ENCODE data around the gene SNX19. TPM values are rescaled to one million over a fixed set of nuclear protein-coding genes. Genes with fewer than 3 reads are reported as not detected.
"Not testable (repeated sequence)": the region's sequence is repeated elsewhere in the genome, so short reads cannot be mapped to it uniquely, and the experiment has no call there.

Gene SNX19, protein sequence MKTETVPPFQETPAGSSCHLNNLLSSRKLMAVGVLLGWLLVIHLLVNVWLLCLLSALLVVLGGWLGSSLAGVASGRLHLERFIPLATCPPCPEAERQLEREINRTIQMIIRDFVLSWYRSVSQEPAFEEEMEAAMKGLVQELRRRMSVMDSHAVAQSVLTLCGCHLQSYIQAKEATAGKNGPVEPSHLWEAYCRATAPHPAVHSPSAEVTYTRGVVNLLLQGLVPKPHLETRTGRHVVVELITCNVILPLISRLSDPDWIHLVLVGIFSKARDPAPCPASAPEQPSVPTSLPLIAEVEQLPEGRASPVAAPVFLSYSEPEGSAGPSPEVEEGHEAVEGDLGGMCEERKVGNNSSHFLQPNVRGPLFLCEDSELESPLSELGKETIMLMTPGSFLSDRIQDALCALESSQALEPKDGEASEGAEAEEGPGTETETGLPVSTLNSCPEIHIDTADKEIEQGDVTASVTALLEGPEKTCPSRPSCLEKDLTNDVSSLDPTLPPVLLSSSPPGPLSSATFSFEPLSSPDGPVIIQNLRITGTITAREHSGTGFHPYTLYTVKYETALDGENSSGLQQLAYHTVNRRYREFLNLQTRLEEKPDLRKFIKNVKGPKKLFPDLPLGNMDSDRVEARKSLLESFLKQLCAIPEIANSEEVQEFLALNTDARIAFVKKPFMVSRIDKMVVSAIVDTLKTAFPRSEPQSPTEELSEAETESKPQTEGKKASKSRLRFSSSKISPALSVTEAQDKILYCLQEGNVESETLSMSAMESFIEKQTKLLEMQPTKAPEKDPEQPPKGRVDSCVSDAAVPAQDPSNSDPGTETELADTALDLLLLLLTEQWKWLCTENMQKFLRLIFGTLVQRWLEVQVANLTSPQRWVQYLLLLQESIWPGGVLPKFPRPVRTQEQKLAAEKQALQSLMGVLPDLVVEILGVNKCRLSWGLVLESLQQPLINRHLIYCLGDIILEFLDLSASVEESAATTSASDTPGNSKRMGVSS
- 42.4 TPM for polyA plus RNA-seq (2013, experiment 1 of 2; ENCODE audit: insufficient read length)
- polyA plus RNA-seq (2013, experiment 2 of 2; ENCODE audit: insufficient read length): 47.3 TPM

DNA sequence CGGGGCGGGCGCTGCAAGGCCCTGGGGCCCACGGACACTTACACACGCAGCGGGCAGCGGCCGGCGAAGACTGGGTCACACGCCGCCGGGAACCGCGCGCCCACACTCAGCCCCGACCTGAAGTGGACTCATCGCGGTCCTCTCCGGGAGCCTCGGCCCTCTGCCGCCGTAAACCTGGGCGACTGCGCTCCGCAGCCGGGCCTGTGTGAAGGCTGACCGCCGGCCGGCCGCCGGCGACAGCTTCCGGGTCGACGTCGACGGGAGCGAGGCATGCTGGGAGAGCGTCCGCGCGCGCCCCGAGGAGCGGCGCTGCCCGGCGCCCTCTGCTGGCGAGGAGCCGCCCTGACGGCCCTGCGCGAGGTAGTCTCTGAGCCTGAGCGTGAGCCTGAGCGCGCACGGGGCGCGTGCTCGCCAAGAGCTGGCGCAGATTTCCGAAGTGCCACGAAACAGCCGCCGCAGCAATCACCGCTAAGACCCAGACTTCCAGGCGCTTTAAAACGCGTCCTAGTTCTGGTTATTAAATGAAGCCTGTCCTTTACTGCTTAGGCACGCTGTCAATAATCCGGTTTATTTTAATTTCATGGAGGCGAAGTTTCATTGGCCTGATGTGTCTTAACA is at the start of gene SNX19:
Gene SNX19, minus strand, starts transcription at position 242 of the 618 bp plus-strand sequence. CDS start 540 bp downstream, outside the sequence.
- peak; percentile 92 for DNase-seq

DNA sequence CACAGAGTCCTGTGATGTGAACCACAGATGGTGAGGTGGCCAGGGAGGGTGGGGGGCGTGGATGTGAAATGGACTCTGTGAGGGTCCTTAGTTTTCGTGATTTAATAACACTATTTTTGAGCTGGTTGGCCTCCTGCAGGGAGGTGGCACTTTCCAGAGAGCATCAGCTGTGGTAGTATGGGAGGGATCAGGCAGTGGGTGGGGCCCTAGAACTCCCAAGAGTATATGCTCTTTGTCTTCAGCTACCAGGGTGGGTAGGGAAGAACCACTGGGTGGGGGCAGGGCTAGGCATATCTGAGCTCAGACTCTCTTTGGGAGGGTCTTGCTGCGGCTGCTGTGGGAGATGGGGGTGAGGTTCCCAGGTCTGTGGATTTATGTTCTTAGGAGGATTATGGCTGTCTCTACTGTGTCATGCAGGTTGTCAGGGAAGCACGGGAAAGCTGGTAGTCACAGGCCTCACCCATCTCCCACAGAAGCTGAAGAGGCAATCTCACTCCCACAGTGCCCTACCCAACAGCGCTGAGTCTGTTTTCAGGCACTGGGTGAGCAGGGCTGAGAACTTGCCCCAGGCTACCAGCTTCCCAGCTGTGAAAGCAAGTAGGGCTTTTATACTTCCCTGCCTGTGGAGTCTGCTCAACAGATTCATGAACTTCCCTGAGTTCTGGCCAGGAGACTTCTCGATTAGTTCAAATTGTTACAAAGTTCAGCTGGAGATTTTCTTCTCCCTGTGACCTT is 47.9 kb upstream of the SNX19 start:
- DNase-seq: no peak

DNA sequence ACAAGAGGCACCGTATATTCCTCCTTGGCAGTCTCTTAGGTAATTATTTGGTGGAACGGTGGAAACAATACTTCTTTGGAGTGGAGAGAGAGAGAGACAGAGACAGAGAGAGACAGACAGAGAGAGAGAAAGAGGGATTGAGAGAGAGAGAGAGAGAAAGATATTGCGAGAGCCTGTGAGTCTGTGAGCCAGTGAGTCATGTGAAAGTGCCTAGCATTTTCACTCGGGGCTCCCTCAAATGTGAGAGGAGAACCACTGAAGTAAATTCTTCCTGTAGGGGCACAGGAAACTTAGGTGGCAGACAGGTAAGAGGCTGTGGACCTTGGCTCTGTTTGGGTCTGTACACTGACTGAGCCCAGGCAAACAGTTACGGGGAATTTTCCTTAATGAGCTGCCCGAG is 31.6 kb upstream of the SNX19 start:
- DNase-seq: no peak

DNA sequence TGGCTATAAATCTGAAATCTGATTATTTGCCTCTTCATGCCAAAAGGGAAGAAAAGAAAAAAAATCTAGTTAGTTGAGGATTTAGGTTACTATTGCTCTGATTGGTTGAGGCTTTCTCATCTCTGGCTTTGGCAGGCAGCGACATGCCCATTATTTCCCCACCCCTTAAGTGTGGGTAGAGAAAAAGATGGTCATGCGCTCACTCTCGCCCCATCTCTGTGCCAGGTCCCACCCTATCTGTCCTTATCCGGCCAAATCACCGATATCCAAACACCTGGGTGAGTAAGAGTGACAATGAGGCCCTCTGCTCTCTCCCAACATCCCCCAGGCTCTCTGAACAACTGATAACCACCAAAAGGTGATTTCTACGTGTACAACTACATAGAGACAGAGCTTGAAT is 31.2 kb upstream of the SNX19 start:
- DNase-seq: no peak

DNA sequence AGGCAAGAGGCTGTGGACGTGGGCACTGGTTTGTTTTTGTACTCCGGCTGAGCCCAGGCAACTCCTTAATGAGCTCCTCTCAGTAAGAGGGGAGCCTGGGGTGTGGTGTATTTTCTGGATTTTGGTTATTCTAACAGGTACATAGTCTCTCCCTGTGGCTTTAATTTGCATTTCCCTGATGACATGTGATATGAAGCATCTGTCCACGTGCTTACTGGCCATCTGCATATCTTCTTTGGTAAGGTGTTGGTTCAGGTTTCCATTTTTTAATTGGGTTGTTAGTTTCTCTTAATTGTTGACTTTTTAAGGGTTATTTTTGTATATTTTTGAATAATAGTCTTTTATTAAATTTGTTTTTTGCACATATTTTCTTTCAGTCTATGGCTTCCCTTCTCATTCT is 30.8 kb upstream of the SNX19 start:
- no peak for DNase-seq

DNA sequence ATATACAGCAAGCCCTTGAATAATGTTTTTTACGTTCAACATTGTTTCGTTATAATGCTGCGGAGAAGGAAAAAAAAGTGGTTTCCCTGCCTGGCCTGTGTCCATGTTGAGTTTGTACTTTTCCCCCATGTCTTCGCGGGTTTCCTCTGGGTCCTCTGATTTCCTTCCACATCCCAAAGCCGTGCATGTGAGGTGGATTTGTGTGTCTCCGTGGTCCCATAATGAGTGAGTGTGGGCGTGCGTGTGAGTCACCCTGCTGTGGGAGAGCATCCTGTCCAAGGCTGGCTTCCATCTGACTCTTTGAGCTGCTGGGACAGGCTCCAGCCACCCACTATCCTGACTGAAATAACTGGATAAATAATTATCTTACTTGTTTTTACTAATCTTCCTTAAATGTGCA is 29.6 kb upstream of the SNX19 start:
- peak; percentile 39 for DNase-seq

DNA sequence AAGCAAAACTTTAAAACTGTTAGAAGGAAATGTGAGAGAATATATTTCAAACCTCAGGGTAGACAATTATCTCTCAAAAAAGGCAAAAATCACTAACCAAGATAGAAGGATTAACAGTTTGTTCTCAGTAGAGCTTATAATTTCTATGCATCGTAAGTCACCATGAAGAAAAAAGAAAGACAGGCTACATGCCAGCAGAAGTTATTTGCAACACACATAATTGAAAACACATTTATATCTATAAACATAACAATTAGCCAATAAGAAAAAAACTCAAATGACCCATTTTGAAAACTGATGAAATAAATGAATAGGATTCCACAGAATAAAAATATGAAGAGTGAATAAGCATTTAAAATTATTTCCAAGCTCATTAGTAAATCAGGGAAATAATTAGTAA is 24.4 kb upstream of the SNX19 start:
- DNase-seq: peak; percentile 11

DNA sequence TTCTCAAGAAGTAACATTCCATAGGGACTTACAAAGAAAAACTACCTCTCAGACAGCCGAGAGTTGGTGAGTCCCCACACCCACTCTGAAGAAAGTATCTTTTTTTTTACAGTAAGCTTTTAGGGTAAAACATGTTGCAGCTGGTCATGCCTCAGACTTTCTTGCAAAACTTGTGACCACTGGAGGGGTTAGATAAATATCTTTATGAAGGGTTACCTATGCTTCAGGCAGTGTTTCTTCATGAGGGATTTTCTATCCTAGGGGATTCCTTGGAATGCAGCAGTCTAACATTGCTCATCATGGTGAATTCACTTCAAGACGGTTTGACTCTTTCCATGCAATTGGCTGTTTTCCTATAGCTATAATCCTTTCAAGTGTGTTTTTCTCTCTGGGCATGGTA is 20.8 kb upstream of the SNX19 start:
- DNase-seq: no peak

DNA sequence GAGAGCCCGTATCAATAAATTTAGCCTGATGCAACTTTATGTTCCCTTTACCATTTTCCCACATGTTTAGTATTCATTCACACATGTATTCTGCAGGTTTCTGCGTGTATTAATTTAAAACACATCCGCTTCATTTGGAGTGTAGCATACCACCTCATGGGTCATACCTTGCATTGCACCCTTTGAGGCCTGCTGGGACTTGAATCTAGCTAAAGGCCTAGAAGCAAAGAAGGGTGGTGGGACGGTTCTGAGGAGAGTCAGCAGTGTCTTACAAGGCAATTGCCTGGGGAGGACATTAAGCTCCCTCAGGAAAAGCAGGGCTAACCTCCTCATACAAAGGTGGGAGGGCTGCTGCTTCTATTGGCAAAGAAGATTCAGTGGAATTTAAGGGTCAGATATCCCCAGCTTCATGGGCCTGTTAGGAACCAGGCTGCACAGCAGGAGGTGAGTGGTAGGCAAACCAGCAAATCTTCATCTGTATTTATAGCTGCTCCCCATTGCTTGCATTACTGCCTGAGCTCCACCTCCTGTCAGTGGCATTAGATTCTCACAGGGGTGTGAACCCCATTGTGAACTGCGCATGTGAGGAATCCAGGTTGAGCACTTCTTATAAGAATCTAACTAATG is 15.9 kb upstream of the SNX19 start:
- DNase-seq: no peak

DNA sequence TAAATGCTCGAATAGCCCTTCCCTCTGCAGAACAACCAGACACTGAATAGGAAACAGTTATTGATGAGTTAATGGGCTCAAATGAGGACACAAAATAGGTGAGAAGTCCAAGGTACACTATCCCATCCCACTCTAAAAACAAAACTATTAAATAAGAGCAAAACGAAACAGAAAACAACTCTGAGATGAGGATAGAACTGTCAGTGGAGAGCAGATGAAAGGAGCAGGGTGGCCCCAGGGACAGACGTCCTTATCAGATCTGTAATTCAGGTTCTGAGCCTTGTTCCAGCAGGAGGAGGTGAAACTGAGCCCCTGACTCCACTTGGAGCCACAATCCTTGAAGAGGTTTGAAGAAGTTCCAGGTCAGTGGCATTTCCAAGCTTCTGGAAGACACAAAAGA is 8.5 kb upstream of the SNX19 start:
- no peak for DNase-seq

DNA sequence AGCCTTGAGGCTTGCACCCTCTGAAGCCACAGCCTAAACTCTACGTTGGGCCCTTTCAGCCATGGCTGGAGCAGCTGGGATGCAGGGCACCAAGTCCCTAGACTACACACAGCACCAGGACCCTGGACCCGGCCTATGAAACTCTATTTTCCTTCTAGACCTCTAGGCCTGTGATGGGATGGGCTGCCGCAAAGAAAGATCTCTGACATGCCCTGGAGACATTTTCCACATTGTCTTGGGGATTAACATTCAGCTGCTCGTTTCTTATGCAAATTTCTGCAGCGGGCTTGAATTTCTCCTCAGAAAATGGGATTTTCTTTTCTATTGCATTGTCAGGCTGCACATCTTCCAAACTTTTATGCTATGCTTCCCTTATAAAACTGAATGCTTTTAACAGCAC is 4.3 kb upstream of the SNX19 start:
- DNase-seq: not testable (repeated sequence)

DNA sequence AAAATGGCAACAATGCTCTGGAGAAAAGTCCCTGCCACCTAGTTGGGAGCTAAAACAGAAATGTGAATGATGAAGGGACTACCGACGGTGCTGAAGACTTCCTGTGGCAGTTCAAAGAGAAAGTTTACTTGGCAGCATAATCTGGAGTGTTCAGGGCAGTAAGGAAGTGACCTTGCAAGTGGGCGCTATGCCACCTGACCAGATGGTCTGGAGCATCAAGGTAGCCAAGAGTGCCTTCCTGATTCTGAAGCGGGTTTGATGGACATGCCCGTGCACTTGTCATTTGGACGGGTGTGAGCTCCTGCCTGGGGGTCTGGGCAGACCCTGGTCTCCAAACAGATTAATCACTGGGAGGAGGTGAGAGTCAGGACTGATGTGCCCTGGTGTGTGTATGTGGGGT is 1.8 kb upstream of the SNX19 start:
- no peak for DNase-seq

DNA sequence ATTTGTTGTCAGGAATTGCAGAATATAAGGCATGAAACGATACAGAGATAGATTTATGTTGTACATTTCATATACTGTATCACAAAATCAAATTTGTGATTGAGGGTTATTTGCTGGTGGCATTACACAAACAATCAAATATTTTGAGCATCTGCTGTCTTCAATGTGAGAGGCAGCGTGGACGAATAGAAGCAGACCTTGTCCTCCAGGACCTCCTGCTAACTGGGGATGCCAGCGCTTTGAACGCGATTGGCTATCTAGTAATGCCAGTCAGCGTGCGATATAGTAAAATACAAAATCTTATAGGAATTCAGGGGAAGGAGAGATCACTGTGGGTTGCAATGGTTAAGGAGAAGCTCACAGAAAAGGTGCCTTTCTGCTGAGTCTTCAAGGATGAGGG is 631 bp upstream of the SNX19 start:
- DNase-seq: no peak

DNA sequence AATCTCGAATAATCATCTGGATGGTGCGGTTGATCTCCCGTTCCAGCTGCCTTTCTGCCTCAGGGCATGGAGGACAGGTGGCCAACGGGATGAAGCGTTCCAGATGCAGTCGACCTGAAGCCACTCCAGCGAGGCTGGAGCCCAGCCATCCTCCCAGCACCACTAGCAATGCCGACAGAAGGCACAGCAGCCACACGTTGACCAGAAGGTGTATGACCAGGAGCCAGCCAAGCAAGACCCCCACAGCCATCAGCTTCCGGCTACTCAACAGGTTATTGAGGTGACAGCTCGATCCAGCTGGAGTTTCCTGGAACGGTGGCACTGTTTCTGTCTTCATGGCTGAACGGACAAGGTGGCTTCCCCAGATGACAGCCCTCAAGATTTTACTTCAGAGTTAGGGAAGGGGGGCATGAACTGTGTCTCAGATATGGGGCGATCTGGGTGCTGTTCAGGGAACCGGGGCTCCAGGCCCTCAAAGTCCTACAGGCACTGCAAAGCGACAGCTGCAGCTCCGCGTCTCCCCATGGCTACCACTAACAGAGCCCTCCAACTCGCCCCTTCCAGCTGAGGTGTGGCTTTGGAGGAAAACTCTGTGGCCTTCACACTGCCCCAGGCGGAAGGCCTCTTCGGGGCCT is 559 bp downstream of the SNX19 start:
- DNase-seq: no peak

DNA sequence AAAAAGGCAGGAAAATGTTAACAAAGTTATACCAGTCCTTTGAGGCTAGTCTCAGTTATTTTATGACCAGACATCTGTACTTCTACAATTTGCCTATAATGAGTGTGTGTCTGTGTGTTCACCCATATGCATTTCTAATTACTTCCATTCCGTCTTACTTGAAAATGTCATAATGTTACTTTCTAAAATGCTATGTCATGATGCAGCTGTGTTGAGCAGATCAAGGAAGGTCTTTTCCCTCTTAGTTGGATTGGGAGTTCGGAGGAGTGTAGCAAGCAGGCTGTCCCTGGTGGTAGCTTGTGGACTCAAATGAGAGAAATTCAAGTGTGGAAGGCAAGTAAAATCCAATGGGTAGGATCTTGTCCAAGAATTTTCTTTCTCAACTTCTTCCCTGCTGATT is 3.0 kb downstream of the SNX19 start:
- DNase-seq: no peak

DNA sequence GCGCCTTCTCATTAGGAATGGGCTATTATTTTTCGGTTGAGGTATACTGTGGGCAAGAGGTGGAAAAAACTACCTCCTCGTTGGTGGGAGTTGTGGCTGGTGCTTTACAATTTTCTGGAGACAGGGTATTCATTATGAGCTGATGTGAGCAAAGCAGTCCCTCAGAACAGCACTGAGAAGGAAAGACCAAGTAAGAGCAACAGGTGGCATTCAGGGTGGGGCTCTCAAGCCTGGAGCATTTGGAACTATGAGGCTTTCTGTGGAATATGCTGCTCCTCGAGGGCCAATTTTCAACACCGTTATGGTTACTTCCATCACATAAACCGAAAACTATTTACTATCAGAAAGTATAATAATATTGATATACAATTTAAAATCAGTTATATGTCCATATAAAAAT is 3.7 kb downstream of the SNX19 start:
- no peak for DNase-seq

DNA sequence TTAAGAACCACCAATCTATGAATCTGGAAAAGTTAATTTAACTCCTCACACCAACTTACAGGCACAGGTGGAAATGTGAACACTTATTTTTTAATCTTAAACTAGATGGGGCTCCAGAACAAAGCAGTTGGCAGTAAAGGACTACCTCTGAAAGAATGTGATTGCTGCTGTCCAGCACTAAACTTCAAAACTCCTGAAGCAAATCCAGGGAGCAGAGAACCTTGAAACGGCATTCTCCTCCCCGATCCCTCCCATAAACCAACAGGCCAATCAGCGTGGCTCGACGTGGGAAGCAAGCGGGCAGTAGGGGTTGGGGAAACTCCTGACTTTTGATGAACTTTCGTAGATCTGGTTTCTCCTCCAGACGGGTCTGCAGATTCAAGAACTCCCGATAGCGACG is 5.0 kb downstream of the SNX19 start:
- no peak for DNase-seq

DNA sequence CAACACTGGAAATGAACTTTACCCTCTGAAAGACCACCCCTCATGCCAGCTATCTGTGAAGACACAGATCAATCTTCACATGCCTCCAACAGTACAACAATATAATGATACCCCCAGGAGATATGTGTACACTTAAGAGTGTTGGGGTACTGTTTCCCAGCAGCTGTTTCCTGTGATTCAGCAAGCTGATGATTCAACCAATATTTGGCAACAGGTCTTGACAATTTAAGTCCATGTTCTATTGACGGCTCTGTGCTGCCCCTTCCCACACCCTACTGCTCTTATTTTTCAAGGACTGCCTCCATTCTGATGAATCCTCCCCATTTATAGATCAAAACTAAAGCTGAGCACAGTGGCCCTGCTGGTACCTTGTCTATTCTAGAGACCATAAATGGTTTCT is 6.6 kb downstream of the SNX19 start:
- peak; percentile 21 for DNase-seq

DNA sequence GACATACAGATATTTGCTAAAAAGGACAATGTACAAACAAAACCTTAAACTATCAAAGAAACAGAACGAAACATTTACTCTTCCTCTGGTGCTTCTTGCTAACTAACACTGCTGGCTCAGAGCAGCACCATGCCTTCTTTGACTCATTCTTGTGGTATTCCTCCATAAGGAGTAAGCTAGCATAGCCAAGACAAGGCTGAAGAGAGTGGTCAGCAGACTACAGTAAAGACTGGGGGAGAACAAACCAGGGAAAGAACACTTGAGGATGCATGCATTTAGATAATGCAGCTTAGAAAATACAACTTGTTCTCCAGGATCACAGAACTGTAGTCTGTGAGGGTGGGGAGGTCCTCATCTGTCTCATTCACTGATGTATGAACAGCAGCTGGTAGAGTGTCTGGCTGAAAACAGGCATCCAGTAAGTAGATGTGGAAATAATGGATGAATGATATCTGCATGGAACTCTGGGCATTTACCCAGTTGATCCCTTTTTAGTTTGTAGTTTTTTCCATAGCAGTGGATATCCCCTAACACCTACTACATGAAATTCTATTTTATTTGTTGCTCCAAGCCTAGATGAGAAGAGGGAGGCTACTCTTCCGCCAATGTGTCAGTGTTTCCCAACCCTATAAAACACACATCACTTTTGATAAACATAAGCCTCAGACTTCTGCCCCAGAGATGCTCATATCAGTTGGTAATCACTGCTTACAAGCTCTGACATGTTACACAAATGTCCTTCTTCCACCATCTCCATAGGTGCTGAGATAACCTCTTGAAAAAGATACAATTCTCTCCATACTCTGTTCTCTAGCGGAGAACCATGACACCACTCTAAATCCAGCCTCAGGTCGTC is 7.3 kb downstream of the SNX19 start:
- DNase-seq: peak; percentile 70

DNA sequence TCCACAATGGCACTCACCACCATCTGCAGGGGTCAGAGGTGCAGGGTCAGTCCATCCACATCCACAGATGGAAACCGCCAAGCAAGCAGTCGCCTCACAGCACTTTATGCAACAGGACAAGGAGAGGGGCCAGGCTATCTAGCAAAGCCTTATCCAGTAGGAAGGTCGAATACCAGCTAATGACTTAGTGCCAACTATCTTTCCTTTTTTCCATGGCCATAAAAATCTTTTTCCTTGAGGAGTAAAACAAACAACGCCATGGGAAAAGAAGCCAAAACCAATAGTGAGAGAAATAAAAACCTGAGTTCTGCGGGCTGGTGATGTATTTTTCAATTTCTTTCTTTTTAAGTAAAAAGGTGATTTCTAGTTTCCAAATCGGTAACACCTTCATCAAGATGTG is 8.2 kb downstream of the SNX19 start:
- DNase-seq: no peak

Measured in fibroblast of skin of scalp (primary cell).